HG02678 (cell line): ENCODE data around the gene CLCN7.

Source experiments
- ATAC-seq: cut with Tn5 transposase; IDR thresholded peaks from one replicate; pipeline ENCODE4 v1.9.1; 2021; ENCODE audit warnings: mild to moderate bottlenecking, moderate library complexity; ENCODE audit not compliant: unreplicated experiment

Gene CLCN7

GRCh38 chr16:1474796-1475551 is at the start of gene CLCN7:
TSS of gene CLCN7 (minus strand) at chr16:1475028. CDS start at chr16:1474974, 54 bp downstream.
- peak; percentile 86 for ATAC-seq

- no peak for ATAC-seq
These were observed 49.5 kb upstream of the CLCN7 start for GRCh38 chr16:1524366-1524765.

- no peak for ATAC-seq
These were observed 48.9 kb upstream of the CLCN7 start for GRCh38 chr16:1523581-1524245.

GRCh38 chr16:1520461-1520860 is 45.6 kb upstream of the CLCN7 start:
- ATAC-seq: no peak

GRCh38 chr16:1519831-1520230 is 45.0 kb upstream of the CLCN7 start:
- ATAC-seq: no peak

GRCh38 chr16:1518626-1519135 is 43.9 kb upstream of the CLCN7 start:
- ATAC-seq: no peak

- ATAC-seq: no peak
These were observed 39.7 kb upstream of the CLCN7 start for GRCh38 chr16:1514507-1514906.

- ATAC-seq: no peak
These were observed 37.9 kb upstream of the CLCN7 start for GRCh38 chr16:1512774-1513173.

- no peak for ATAC-seq
These were observed 37.1 kb upstream of the CLCN7 start for GRCh38 chr16:1511662-1512569.

GRCh38 chr16:1510941-1511351 is 36.1 kb upstream of the CLCN7 start:
- no peak for ATAC-seq

- no peak for ATAC-seq
These were observed 35.4 kb upstream of the CLCN7 start for GRCh38 chr16:1510272-1510671.

GRCh38 chr16:1509307-1510221 is 34.7 kb upstream of the CLCN7 start:
- no peak for ATAC-seq

GRCh38 chr16:1508494-1509187 is 33.8 kb upstream of the CLCN7 start:
- no peak for ATAC-seq

- no peak for ATAC-seq
These were observed 31.8 kb upstream of the CLCN7 start for GRCh38 chr16:1506494-1507213.

GRCh38 chr16:1505912-1506311 is 31.1 kb upstream of the CLCN7 start:
- ATAC-seq: no peak

- no peak for ATAC-seq
These were observed 30.4 kb upstream of the CLCN7 start for GRCh38 chr16:1505073-1505844.

- ATAC-seq: no peak
These were observed 28.5 kb upstream of the CLCN7 start for GRCh38 chr16:1503110-1503955.
